ENCODE measurements around the gene MAGIX.

MAGIX gene

GRCh38 chrX:49206543-49206942, 44.0 kb downstream of the MAGIX start:
- no peak for DNase-seq (ENCODE audit: low read depth)

- DNase-seq (ENCODE audit: low read depth) = no peak
Measured at GRCh38 chrX:49208399-49208798, 45.8 kb downstream of the MAGIX start.

GRCh38 chrX:49209434-49210251, 47.1 kb downstream of the MAGIX start:
- no peak for DNase-seq (ENCODE audit: low read depth)

GRCh38 chrX:49210406-49210805, 47.8 kb downstream of the MAGIX start:
- DNase-seq (ENCODE audit: low read depth) = no peak

GRCh38 chrX:49211074-49211473, 48.5 kb downstream of the MAGIX start:
- DNase-seq (ENCODE audit: low read depth) = no peak

- no peak for DNase-seq (ENCODE audit: low read depth)
Measured at GRCh38 chrX:49212209-49212608, 49.7 kb downstream of the MAGIX start.

- no peak for DNase-seq (ENCODE audit: low read depth)
Measured at GRCh38 chrX:49212861-49213260, 50.3 kb downstream of the MAGIX start.

- no peak for DNase-seq (ENCODE audit: low read depth)
Measured at GRCh38 chrX:49214416-49214815, 51.9 kb downstream of the MAGIX start.

GRCh38 chrX:49214996-49215526, 52.5 kb downstream of the MAGIX start:
- no peak for DNase-seq (ENCODE audit: low read depth)

Measured in GM04503 (cell line).